ENCODE measurements around the gene KLHDC7B. TPM values are rescaled to one million over a fixed set of nuclear protein-coding genes. Genes with fewer than 3 reads are reported as not detected.

The KLHDC7B gene
- polyA plus RNA-seq (2013, experiment 1 of 2; ENCODE audit: insufficient read length), result 0.16 TPM
- 0.05 TPM for polyA plus RNA-seq (2013, experiment 2 of 2; ENCODE audit: insufficient read length)

- DNase-seq, result peak; percentile 40
Measured at GRCh38 chr22:50545522-50546325, at the start of gene KLHDC7B. Gene KLHDC7B (plus strand): TSS chr22:50545899. CDS start chr22:50546244, 345 bp downstream.

GRCh38 chr22:50497093-50497492, 48.6 kb upstream of the KLHDC7B start:
- no peak for DNase-seq

- DNase-seq, result peak; percentile 56
Measured at GRCh38 chr22:50498322-50498890, 47.3 kb upstream of the KLHDC7B start.

- DNase-seq, result no peak
Measured at GRCh38 chr22:50500452-50500851, 45.2 kb upstream of the KLHDC7B start.

- DNase-seq, result no peak
Measured at GRCh38 chr22:50502096-50502495, 43.6 kb upstream of the KLHDC7B start.

- DNase-seq, result no peak
Measured at GRCh38 chr22:50502628-50503474, 42.8 kb upstream of the KLHDC7B start.

- no peak for DNase-seq
Measured at GRCh38 chr22:50503475-50504145, 42.1 kb upstream of the KLHDC7B start.

GRCh38 chr22:50504369-50505211, 41.1 kb upstream of the KLHDC7B start:
- no peak for DNase-seq

GRCh38 chr22:50505276-50505775, 40.4 kb upstream of the KLHDC7B start:
- no peak for DNase-seq

GRCh38 chr22:50505776-50506610, 39.7 kb upstream of the KLHDC7B start:
- DNase-seq, result no peak

- DNase-seq, result no peak
Measured at GRCh38 chr22:50506611-50507420, 38.9 kb upstream of the KLHDC7B start.

GRCh38 chr22:50507421-50507990, 38.2 kb upstream of the KLHDC7B start, which contains the start of gene LMF2:
Gene LMF2 (minus strand): TSS chr22:50507702. CDS start chr22:50507675, 27 bp downstream.
- DNase-seq, result no peak

GRCh38 chr22:50507991-50508884, 37.5 kb upstream of the KLHDC7B start, which contains the start of gene NCAPH2:
Gene NCAPH2 (plus strand): TSS chr22:50508224. CDS start chr22:50508338, 114 bp downstream.
- peak; percentile 95 for DNase-seq

- no peak for DNase-seq
Measured at GRCh38 chr22:50508897-50509296, 36.8 kb upstream of the KLHDC7B start.

GRCh38 chr22:50513175-50513574, 32.5 kb upstream of the KLHDC7B start:
- no peak for DNase-seq

- no peak for DNase-seq
Measured at GRCh38 chr22:50516068-50516467, 29.6 kb upstream of the KLHDC7B start.

- DNase-seq, result no peak
Measured at GRCh38 chr22:50516891-50517290, 28.8 kb upstream of the KLHDC7B start.
